Spinal cord (tissue), 10 donors: ENCODE measurements around the gene SUMO1. TPM values are rescaled to one million over a fixed set of nuclear protein-coding genes. Genes with fewer than 3 reads are reported as not detected.

Experiments
- DNase-seq, 6 donors: peaks; one replicate each; pipeline versions ENCODE4 v3.0.0 to v3.0.0-alpha.2; 2013 to 2015; ENCODE audit warnings: low spot score in 6 of 6, low read depth in 4 of 6
- H3K27ac ChIP-seq: one replicate; pipeline ENCODE4 v1.5.1; 2013; ENCODE audit warnings: low read depth, low read length, control low read depth
- H3K27me3 ChIP-seq: one replicate; pipeline ENCODE4 v1.6.1; 2013; ENCODE audit warnings: low read length; ENCODE audit not compliant: control insufficient read depth, insufficient read depth
- H3K36me3 ChIP-seq: one replicate; pipeline ENCODE4 v1.6.1; 2013; ENCODE audit warnings: low read length; ENCODE audit not compliant: control insufficient read depth, insufficient read depth
- H3K4me1 ChIP-seq: one replicate; pipeline ENCODE4 v1.6.1; 2013; ENCODE audit warnings: low read length; ENCODE audit not compliant: control insufficient read depth, insufficient read depth
- H3K4me3 ChIP-seq: one replicate; pipeline ENCODE4 v1.5.1; 2013; ENCODE audit warnings: low read depth, low read length, control low read depth
- H3K9me3 ChIP-seq: one replicate; pipeline ENCODE4 v1.6.1; 2013; ENCODE audit warnings: low read length; ENCODE audit not compliant: control insufficient read depth, insufficient read depth
- WGBS: methylation state at CpG from one replicate; pipeline ENCODE4 v1.1.5; 2013; ENCODE audit warnings: missing lambda C conversion rate; ENCODE audit not compliant: insufficient coverage; 5-methylcytosine and 5-hydroxymethylcytosine counted together
- polyA plus RNA-seq, 2 donors: library from polyadenylated mRNA; unstranded; fragments of 120-200 nt; gene quantifications; one replicate each; pipeline ENCODE4 v1.2.1, GENCODE V29; 2013; ENCODE audit not compliant: insufficient read length in 2 of 2
- total RNA-seq, 2 donors: library from RNA; depleted of rRNA in 1 of 2; stranded (reverse); fragments of 120-200 nt in 1 of 2; fragments of >200 nt in 1 of 2; gene quantifications; one replicate each; pipeline versions ENCODE4 v1.2.3 to v1.2.4, GENCODE V29; 2013 to 2014
- donor health status: healthy.

The SUMO1 gene
- total and polyA plus RNA-seq, 4 donors, result 111 to 151 (median 129) TPM

DNA sequence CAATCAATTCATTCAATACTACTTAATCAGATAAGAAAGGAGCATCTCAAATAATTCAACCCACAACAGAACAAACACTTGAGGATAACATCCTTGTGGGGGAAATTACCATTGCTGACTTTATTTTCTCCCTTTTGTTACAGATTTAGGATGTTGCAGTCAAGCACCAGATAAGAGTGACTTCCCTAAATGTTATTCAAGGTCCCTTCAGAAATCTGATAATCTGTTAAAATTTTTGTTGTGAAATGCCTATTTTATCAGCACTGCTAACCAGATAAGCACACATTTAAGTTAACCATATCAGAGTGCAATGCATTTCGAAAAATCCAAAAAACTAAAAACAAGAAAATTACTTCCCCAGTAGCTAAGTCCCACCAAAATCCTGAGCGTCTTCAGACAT, 33.5 kb downstream of the SUMO1 start:
- no peak overlapping the region for H3K4me3 ChIP-seq
- no peak for DNase-seq
- H3K27ac ChIP-seq, result no peak overlapping the region
- no peaks in the 10 kb centered on the region for H3K4me1 ChIP-seq
- H3K9me3 ChIP-seq, result no peaks in the 10 kb centered on the region
- 100% methylated on average over 2 of the region's 2 CpGs for WGBS
- H3K36me3 ChIP-seq, result peaks cover 22% of the 10 kb centered on the region
- H3K27me3 ChIP-seq, result no peaks in the 10 kb centered on the region

DNA sequence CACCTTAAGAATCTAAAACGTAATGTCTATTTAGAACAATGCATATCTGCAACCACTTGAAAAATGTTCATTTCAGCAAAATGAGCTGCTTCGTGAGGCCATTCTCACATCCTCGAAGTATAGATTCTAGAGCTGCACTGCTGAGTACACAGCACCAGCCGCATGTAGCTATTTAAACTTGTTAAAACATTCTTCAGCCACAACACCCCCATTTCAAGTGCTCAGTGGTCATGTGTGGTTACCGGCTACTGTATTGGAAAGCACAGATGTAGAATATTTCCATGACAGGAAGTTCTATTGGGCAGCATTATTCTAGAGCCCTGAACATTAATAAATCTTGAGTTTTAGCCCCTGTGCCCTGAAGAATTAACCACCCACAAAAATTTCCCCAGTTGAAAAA, 35.0 kb downstream of the SUMO1 start:
- WGBS, result 81% methylated on average over 3 of the region's 5 CpGs
- no peak overlapping the region for H3K4me3 ChIP-seq
- H3K27me3 ChIP-seq, result no peaks in the 10 kb centered on the region
- no peak for DNase-seq
- H3K9me3 ChIP-seq, result no peaks in the 10 kb centered on the region
- peaks cover 16% of the 10 kb centered on the region for H3K36me3 ChIP-seq
- no peaks in the 10 kb centered on the region for H3K4me1 ChIP-seq
- no peak overlapping the region for H3K27ac ChIP-seq

DNA sequence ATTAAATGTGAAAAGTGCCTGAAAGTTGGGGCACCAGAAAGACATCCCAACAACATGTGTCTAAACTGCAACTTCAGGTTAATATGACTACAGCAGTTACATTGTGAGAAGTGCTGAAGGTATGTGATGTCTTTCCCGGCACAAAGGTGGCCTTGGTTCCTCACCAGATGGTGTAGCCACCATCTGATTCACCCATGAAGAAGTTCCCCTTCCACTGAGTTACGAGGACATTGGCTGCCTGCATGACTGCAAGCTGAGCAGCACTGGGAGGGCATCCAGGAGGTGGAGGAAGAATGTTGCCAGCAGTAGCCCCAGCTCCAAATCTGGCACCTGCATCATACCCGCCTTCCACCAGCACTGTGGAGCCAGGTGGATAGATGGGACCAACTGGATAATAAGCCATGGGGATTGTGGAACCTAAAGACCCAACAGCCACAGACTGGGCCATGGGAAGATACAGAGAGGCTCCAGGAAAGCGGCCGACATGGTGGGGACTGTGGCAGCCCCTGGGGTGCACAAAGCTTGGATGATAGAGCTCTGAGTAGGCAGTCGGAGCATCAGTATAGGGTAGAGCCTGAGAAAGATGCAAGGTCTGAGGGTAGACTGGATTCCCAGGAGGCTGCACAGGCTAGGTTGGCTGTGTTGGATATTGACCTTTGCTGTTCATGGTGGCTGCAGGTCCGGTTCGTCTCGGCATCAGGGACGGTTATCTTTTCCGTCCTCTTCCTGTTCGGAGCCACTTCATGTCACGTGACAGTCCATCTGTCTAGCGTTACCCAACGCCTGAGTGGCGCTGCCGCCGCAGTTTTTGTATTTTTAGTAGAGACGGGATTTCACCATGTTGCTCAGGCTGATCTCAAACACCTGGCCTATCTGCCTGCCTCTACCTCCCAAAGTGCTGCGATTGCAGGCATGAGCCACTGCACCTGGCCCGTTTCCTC, 36.9 kb downstream of the SUMO1 start:
- WGBS, result 95% methylated on average over 18 of the region's 21 CpGs
- Histone ChIP-seq H3K4me3 (no peak overlapping the region), H3K4me1 (no peaks in the 10 kb centered on the region), H3K27me3 (no peaks in the 10 kb centered on the region), H3K9me3 (no peaks in the 10 kb centered on the region), H3K27ac (no peak overlapping the region), H3K36me3 (peaks cover 12% of the 10 kb centered on the region)
- no peak for DNase-seq

DNA sequence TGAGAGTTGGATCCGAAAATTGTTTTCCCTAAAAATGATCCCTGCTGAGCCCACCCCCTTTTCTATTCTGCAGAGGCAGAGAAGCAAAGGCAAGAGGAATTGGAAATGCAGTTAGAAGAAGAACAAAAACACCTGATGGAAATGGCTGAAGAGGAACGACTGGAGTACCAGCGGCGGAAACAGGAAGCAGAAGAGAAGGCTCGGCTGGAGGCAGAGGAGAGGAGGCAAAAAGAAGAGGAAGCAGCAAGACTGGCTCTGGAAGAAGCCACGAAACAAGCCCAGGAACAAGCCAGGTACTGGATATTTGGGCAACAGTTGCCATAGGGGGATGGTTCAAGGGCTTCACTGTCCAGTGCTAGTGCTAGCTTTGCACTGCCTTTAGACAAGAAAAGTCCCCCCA, 41.7 kb downstream of the SUMO1 start:
- 75% methylated on average over 4 of the region's 6 CpGs for WGBS
- no peak overlapping the region for H3K27ac ChIP-seq
- no peaks in the 10 kb centered on the region for H3K9me3 ChIP-seq
- no peak overlapping the region for H3K4me3 ChIP-seq
- H3K4me1 ChIP-seq, result no peaks in the 10 kb centered on the region
- no peaks in the 10 kb centered on the region for H3K27me3 ChIP-seq
- H3K36me3 ChIP-seq, result peaks cover 5% of the 10 kb centered on the region
- no peak for DNase-seq

DNA sequence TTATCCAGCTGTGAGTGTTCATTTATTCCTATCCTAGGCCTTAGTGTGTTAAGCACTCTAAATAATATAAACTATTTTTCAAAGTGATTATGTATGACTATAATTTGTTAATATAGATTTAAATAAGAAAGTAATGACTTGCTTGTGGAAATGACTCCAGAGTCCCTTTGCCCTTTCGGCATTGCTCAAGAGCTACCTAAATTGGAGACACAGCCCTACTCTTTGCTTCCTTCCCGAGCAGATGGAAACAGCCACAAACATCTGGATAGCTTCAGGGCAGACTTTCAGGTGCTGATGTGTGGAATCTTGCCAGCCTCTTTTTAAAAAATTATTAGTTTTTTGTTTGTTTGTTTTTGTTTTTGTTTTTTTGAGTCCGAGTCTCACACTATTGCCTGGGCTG, 44.0 kb downstream of the SUMO1 start:
- Histone ChIP-seq H3K36me3 (no peaks in the 10 kb centered on the region), H3K9me3 (no peaks in the 10 kb centered on the region), H3K27ac (no peak overlapping the region), H3K4me1 (no peaks in the 10 kb centered on the region), H3K27me3 (no peaks in the 10 kb centered on the region), H3K4me3 (no peak overlapping the region)
- DNase-seq, result no peak
- no CpG with 5 or more reads among the region's 3 CpGs for WGBS

DNA sequence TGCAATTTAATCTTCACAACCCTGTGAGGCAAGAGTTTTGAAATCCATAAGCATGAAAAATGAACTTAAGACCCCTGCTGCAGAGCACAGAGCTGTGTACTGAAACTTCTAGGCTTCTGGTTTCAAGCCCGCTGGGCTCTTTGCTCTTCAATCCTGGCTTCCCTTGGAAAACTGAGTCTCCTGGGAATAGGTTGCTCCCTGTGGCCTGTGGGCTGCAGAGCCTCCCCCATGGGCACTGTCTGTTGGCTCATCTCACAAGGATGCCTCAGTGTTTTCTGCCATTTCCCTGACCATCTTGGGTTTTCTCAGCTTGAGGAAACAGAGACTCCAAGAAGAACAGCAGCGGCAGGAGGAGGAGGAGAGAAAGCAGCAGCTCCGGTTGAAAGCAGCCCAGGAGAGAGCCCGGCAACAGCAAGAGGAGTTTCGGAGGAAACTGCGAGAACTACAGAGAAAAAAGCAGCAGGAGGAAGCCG, 44.5 kb downstream of the SUMO1 start:
- no peaks in the 10 kb centered on the region for H3K9me3 ChIP-seq
- no peaks in the 10 kb centered on the region for H3K36me3 ChIP-seq
- H3K27ac ChIP-seq, result no peak overlapping the region
- no peaks in the 10 kb centered on the region for H3K27me3 ChIP-seq
- WGBS, result 67% methylated on average over 7 of the region's 7 CpGs
- no peak overlapping the region for H3K4me3 ChIP-seq
- no peak for DNase-seq
- no peaks in the 10 kb centered on the region for H3K4me1 ChIP-seq

DNA sequence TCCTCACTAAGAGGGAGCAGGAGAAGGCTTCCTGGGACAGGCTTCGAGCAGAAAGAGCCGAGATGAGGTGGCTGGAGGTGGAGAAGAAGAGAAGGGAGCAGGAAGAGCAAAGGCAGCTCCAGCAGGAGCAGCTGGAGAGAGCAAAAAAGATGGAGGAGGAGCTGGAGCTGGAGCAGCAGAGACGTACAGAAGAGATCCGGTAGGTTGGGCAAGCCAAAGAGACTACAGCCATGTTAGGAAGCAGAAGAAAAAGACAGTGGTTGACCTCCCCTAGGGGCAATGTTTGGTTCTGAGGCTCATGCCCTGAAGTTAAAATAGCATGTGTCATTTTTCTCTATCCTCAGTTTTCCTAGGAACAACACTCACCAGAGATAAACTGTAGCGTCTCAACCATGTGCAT, 45.1 kb downstream of the SUMO1 start:
- H3K4me3 ChIP-seq, result no peak overlapping the region
- H3K36me3 ChIP-seq, result no peaks in the 10 kb centered on the region
- 91% methylated on average over 5 of the region's 5 CpGs for WGBS
- H3K27ac ChIP-seq, result no peak overlapping the region
- no peaks in the 10 kb centered on the region for H3K27me3 ChIP-seq
- H3K4me1 ChIP-seq, result no peaks in the 10 kb centered on the region
- no peak for DNase-seq
- no peaks in the 10 kb centered on the region for H3K9me3 ChIP-seq

DNA sequence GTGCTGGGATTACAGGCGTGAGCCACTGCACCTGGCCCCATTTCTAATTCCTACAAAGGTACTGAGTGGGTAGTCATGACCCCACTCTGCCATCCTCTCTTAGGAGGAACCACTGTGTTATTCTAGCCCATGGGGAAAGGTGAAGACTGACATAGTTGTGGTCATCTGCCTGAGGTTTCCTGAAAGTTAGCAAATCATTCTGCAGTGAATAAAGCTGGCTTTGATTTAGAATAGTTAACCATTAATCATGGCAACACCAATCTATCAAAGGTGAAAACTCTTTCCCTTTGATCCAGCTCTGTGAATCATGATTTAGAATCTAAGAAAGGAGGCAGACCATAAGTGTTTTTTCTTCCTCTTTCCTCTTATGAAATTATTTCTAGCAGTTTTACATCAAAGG, 50.8 kb downstream of the SUMO1 start:
- Histone ChIP-seq H3K27me3 (no peaks in the 10 kb centered on the region), H3K27ac (no peak overlapping the region), H3K4me1 (no peaks in the 10 kb centered on the region), H3K9me3 (no peaks in the 10 kb centered on the region), H3K4me3 (no peak overlapping the region), H3K36me3 (no peaks in the 10 kb centered on the region)
- no CpG with 5 or more reads among the region's 1 CpG for WGBS
- DNase-seq, result no peak

DNA sequence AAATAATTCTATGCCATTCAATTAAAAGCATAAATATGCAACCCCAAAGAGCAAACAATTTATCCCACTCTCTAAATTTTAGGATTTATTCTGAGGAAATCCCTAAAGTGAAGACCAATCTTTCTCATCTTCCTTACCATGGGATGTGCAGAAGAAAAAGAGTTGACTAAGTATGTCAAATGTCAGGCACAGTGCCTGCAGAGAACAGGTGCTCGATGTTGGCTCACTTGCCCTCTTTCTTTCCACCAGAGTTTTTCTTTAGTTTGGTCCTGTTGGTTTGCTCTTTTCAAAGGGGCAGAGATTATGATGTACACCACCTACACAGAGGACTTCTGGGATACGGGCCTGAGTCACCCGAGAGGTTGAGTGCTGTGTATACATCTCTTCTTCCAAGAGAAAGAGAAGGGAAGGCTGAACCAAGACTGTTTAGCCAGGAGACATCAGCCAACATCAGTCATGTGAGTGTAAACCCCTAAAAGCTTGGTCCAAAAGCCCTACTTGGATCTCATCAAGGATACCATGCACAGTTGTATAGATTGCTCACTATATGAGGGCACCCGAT, 51.7 kb downstream of the SUMO1 start:
- Histone ChIP-seq H3K4me3 (no peak overlapping the region), H3K4me1 (no peaks in the 10 kb centered on the region), H3K36me3 (no peaks in the 10 kb centered on the region), H3K27ac (no peak overlapping the region), H3K27me3 (no peaks in the 10 kb centered on the region), H3K9me3 (no peaks in the 10 kb centered on the region)
- 100% methylated on average over 1 of the region's 4 CpGs for WGBS
- no peak for DNase-seq

DNA sequence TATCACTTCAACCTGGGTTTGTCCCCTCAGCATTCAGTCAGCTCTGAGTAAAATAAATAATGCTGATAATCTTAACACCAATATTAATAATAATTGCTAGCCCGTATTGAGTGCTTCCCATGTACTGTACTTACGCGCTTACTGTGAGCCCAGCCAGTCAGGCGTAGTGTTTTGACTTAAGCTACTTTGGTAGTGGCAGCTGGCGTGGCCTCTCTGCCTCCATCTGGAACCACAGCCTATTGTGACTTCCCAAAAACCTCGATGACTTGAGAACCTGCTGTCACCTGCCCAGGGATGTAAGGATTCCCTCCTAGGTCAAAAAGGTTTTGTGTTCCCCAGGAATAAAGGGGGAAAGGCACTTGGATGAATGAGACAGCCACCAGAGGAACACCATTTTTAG, 53.2 kb downstream of the SUMO1 start:
- Histone ChIP-seq H3K4me1 (no peaks in the 10 kb centered on the region), H3K36me3 (no peaks in the 10 kb centered on the region), H3K4me3 (no peak overlapping the region), H3K27me3 (no peaks in the 10 kb centered on the region), H3K27ac (no peak overlapping the region), H3K9me3 (no peaks in the 10 kb centered on the region)
- DNase-seq, result no peak
- whole genome bisulfite sequencing, result 100% methylated on average over 3 of the region's 6 CpGs
